Tibial nerve (tissue), 4 donors: ENCODE data around the gene KCNH5.

Experiments used
- EP300 ChIP-seq, 2 donors: sonication (generic); formaldehyde crosslinking; IDR thresholded peaks; one replicate each; pipeline ENCODE4 v1.6.1; 2017; ENCODE audit warnings: antibody characterized with exemption in 2 of 2, mild to moderate bottlenecking in 1 of 2
- POLR2A ChIP-seq, 2 donors: fragments of 450-650 bp; IDR thresholded peaks; one replicate each; pipeline ENCODE4 v1.6.1; 2017; ENCODE audit warnings: antibody characterized with exemption in 2 of 2, mild to moderate bottlenecking in 2 of 2, moderate library complexity in 2 of 2
- TF ChIP-seq, protein P1 (sequence below), 5 experiments: fragments of 200-600 bp in 3 of 5; fragments of 450-650 bp in 2 of 5; sonication (generic) in 3 of 5; IDR thresholded peaks; one replicate each; pipeline ENCODE4 v1.5.1; 2016 to 2019; ENCODE audit warnings: antibody characterized with exemption in 5 of 5, mild to moderate bottlenecking in 3 of 5, moderate library complexity in 2 of 5

- TF ChIP-seq, protein P1, sequence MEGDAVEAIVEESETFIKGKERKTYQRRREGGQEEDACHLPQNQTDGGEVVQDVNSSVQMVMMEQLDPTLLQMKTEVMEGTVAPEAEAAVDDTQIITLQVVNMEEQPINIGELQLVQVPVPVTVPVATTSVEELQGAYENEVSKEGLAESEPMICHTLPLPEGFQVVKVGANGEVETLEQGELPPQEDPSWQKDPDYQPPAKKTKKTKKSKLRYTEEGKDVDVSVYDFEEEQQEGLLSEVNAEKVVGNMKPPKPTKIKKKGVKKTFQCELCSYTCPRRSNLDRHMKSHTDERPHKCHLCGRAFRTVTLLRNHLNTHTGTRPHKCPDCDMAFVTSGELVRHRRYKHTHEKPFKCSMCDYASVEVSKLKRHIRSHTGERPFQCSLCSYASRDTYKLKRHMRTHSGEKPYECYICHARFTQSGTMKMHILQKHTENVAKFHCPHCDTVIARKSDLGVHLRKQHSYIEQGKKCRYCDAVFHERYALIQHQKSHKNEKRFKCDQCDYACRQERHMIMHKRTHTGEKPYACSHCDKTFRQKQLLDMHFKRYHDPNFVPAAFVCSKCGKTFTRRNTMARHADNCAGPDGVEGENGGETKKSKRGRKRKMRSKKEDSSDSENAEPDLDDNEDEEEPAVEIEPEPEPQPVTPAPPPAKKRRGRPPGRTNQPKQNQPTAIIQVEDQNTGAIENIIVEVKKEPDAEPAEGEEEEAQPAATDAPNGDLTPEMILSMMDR (IDR thresholded peaks at IDR 0.05), result no peak
- TF ChIP-seq POLR2A (IDR thresholded peaks at IDR 0.05) (no peak), EP300 (IDR thresholded peaks at IDR 0.05) (no peak)
Observed at GRCh38 chr14:62665286-62665685, 380.0 kb downstream of the KCNH5 start.
